HepG2 (cell line): ENCODE results near the gene GTF3A. TPM values are rescaled to one million over a fixed set of nuclear protein-coding genes. Genes with fewer than 3 reads are reported as not detected.

ENCODE experiments used
- AGO1 ChIP-seq: fragments of 200-400 bp; formaldehyde crosslinking; IDR thresholded peaks from 2 replicates; pipeline ENCODE4 v1.6.1; 2017; ENCODE audit warnings: mild to moderate bottlenecking, low read depth, low read length, moderate library complexity; ENCODE audit not compliant: poor library complexity, severe bottlenecking
- ATM ChIP-seq: fragments of 450-650 bp; IDR thresholded peaks from 2 replicates; pipeline ENCODE4 v1.7.1; 2017; ENCODE audit warnings: mild to moderate bottlenecking, borderline replicate concordance
- FOXO4 ChIP-seq: sonication (generic); formaldehyde crosslinking; conservative IDR thresholded peaks from 2 replicates; pipeline ENCODE4 v1.8.1; 2023; ENCODE audit warnings: missing genetic modification reagents
- HMG20A ChIP-seq: IDR thresholded peaks from 2 replicates; pipeline ENCODE4 v1.6.1; 2016; ENCODE audit warnings: borderline replicate concordance
- MXD3 ChIP-seq: IDR thresholded peaks from 2 replicates; pipeline ENCODE4 v1.6.1; 2016; ENCODE audit warnings: mild to moderate bottlenecking, missing biosample characterization, missing genetic modification reagents
- RERE ChIP-seq: IDR thresholded peaks from 2 replicates; pipeline ENCODE4 v1.6.1; 2016; ENCODE audit warnings: low read depth, missing genetic modification reagents, missing compliant biosample characterization
- SP140L ChIP-seq: sonication (generic); formaldehyde crosslinking; IDR thresholded peaks from 2 replicates; pipeline ENCODE4 v1.4.0; 2020; ENCODE audit warnings: missing genetic modification reagents, borderline replicate concordance
- SP5 ChIP-seq: IDR thresholded peaks from 2 replicates; pipeline ENCODE4 v1.6.1; 2016; ENCODE audit warnings: low read depth, borderline replicate concordance
- TSC22D2 ChIP-seq: sonication (generic); formaldehyde crosslinking; IDR thresholded peaks from 2 replicates; pipeline ENCODE4 v1.5.1; 2020; ENCODE audit warnings: missing genetic modification reagents, mild to moderate bottlenecking, borderline replicate concordance
- ZNF207 ChIP-seq: fragments of 450-650 bp; IDR thresholded peaks from 2 replicates; pipeline ENCODE4 v1.6.1; 2016; ENCODE audit warnings: antibody characterized with exemption, borderline replicate concordance
- ZNF256 ChIP-seq: sonication (generic); formaldehyde crosslinking; conservative IDR thresholded peaks from 2 replicates; pipeline ENCODE4 v1.4.0; 2020; ENCODE audit warnings: missing genetic modification reagents
- ZNF282 ChIP-seq: fragments of 450-650 bp; IDR thresholded peaks from 2 replicates; pipeline ENCODE4 v1.6.1; 2018; ENCODE audit not compliant: partially characterized antibody
- ZNF329 ChIP-seq: sonication (generic); formaldehyde crosslinking; IDR thresholded peaks from 2 replicates; pipeline ENCODE4 v1.9.0; 2021; ENCODE audit warnings: low read depth, mild to moderate bottlenecking, missing genetic modification reagents
- ZNF430 ChIP-seq: sonication (generic); formaldehyde crosslinking; IDR thresholded peaks from 2 replicates; pipeline ENCODE4 v1.9.0; 2021; ENCODE audit warnings: mild to moderate bottlenecking, missing genetic modification reagents
- ZNF550 ChIP-seq: sonication (generic); formaldehyde crosslinking; IDR thresholded peaks from 2 replicates; pipeline ENCODE4 v1.4.0; 2020; ENCODE audit warnings: mild to moderate bottlenecking, missing genetic modification reagents, borderline replicate concordance
- polyA plus RNA-seq, 8 experiments: library from polyadenylated mRNA; depleted of rRNA in 3 of 8; stranded (reverse) in 7 of 8; unstranded in 1 of 8; fragments of >200 nt; fragmentation: Illumina TruSeq in 4 of 8; extraction: Trizol in 4 of 8; gene quantifications; 2 replicates each; pipeline versions ENCODE4 v1.2.1 to v1.2.3, GENCODE V29; 2011 to 2016; ENCODE audit warnings: low read depth in 4 of 8, missing spikeins in 1 of 8, mixed read lengths in 1 of 8; ENCODE audit not compliant: insufficient read depth in 1 of 8
- total RNA-seq, 5 experiments: library from RNA; depleted of rRNA; stranded (reverse); fragments of >200 nt; fragmentation: Illumina TruSeq; extraction: Trizol; gene quantifications; 2 replicates each; pipeline ENCODE4 v1.2.3, GENCODE V29; 2016; ENCODE audit warnings: low read depth in 1 of 5
- TF ChIP-seq, protein P1 (sequence below): sonication (generic); formaldehyde crosslinking; conservative IDR thresholded peaks from 2 replicates; pipeline ENCODE4 v1.4.0; 2020; ENCODE audit warnings: missing genetic modification reagents
- TF ChIP-seq, protein P2 (sequence below): sonication (generic); formaldehyde crosslinking; IDR thresholded peaks from 2 replicates; pipeline ENCODE4 v1.4.0; 2020; ENCODE audit warnings: mild to moderate bottlenecking, missing genetic modification reagents

GTF3A gene
- total and polyA plus RNA-seq, 2 of the 13 experiments (the other 11 are each of a cell fraction or from before 2014, with no cell fraction given), result 42.1 to 176 TPM

DNA sequence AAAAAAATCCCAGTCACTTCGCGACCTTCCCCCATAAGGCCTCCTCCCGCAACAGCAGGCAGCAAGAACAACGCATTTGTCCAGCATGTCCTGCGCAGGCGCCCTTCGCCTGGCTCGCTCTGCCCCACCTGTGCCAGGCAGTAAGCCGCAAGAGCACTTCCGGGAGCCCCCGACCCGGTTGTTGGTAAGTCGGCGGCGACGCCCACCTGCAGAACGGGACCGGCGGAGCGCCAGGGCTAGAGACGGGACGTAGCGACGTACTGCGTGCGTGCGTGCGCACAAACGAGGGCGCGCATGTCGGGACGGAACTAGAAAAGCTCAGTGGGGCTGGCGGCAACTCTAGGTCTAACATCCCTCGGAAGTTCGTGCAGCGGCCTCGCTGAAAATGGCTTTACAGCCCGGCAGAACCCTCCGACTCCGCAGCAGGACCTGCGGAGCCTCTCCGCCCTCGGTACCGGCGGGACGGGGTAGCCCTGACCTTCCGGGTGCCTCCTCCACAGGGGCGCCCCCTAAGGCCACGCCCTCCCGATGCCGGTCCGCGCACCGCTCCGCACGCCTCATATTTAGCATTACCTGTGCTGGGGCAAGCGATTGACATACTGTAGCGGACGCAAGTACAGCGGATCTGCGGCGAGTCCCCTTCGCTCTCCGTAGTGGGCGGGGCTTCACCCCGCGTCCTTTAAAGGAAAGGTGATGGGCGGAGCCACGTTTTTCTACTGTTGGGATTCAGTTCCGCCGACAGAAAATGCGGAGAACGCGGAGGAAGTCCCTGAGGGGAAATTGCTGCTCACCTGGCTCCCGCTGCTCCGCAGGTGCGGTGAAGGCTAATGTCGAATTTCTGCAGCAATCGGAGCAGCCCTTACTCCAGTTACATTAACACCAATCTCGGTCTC is 25.8 kb downstream of the GTF3A start, which contains the start of gene MTIF3 (continued):
- TF ChIP-seq ZNF430 (CRISPR knock-in tag) (peak; percentile 92), ZNF207 (no peak), RERE (CRISPR knock-in tag) (no peak), MXD3 (CRISPR knock-in tag) (peak; percentile 62; the same call in 1 of the 2 replicates), ZNF550 (CRISPR knock-in tag) (no peak), ZNF329 (CRISPR knock-in tag) (peak; percentile 70; the same call in 1 of the 2 replicates), SP140L (CRISPR knock-in tag) (no peak; the same call in 1 of the 2 replicates), ZNF282 (no peak), ATM (no peak), FOXO4 (CRISPR knock-in tag) (no peak), TSC22D2 (no peak; the same call in 1 of the 2 replicates), SP5 (no peak), AGO1 (no peak), ZNF256 (peak; percentile 84), HMG20A (no peak)
- TF ChIP-seq, protein P1, sequence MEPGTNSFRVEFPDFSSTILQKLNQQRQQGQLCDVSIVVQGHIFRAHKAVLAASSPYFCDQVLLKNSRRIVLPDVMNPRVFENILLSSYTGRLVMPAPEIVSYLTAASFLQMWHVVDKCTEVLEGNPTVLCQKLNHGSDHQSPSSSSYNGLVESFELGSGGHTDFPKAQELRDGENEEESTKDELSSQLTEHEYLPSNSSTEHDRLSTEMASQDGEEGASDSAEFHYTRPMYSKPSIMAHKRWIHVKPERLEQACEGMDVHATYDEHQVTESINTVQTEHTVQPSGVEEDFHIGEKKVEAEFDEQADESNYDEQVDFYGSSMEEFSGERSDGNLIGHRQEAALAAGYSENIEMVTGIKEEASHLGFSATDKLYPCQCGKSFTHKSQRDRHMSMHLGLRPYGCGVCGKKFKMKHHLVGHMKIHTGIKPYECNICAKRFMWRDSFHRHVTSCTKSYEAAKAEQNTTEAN (CRISPR knock-in tag), result peak; percentile 75; the same call in 1 of the 2 replicates
- TF ChIP-seq, protein P2, sequence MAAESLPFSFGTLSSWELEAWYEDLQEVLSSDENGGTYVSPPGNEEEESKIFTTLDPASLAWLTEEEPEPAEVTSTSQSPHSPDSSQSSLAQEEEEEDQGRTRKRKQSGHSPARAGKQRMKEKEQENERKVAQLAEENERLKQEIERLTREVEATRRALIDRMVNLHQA, result no peak
